Ovary (tissue), 3 donors: ENCODE results near the gene PEX12.

Source experiments
- EP300 ChIP-seq: sonication (generic); formaldehyde crosslinking; IDR thresholded peaks from one replicate; pipeline ENCODE4 v1.6.1; 2017; ENCODE audit warnings: antibody characterized with exemption
- POLR2A ChIP-seq: fragments of 450-650 bp; IDR thresholded peaks from one replicate; pipeline ENCODE4 v1.6.1; 2017; ENCODE audit warnings: antibody characterized with exemption, mild to moderate bottlenecking, moderate library complexity
- TF ChIP-seq, protein P1 (sequence below), 3 donors: fragments of 450-650 bp in 2 of 3; fragments of 200-600 bp in 1 of 3; IDR thresholded peaks; one replicate each; pipeline versions ENCODE4 v1.5.1 to v1.8.0; 2016 to 2022; ENCODE audit warnings: antibody characterized with exemption in 3 of 3, mild to moderate bottlenecking in 1 of 3
- donor health status: DM: no; HTN: no; CAD: no.

DNA sequence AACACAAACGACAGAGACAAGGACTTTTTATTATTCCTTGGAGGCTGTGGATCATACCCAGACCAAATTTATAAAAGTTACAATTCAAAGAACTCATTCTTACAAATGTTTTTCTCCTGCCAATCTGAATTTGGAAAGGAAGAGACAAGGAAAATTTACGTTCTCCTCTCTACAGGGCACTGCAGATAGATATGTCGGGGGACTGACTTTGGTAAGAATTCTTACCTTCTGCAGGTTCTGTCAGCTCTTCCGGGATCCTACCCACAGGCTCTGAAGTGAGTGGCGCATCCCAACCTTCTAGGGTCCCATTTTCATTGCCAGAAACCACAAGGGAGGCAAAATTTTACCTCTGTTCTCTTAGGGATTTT is 38.7 kb downstream of the PEX12 start:
- TF ChIP-seq, protein P1, sequence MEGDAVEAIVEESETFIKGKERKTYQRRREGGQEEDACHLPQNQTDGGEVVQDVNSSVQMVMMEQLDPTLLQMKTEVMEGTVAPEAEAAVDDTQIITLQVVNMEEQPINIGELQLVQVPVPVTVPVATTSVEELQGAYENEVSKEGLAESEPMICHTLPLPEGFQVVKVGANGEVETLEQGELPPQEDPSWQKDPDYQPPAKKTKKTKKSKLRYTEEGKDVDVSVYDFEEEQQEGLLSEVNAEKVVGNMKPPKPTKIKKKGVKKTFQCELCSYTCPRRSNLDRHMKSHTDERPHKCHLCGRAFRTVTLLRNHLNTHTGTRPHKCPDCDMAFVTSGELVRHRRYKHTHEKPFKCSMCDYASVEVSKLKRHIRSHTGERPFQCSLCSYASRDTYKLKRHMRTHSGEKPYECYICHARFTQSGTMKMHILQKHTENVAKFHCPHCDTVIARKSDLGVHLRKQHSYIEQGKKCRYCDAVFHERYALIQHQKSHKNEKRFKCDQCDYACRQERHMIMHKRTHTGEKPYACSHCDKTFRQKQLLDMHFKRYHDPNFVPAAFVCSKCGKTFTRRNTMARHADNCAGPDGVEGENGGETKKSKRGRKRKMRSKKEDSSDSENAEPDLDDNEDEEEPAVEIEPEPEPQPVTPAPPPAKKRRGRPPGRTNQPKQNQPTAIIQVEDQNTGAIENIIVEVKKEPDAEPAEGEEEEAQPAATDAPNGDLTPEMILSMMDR (IDR thresholded peaks at IDR 0.05): no peak
- no peak for TF ChIP-seq POLR2A
- no peak for TF ChIP-seq EP300
